GM10266 (cell line): ENCODE measurements around the gene IRX4.

Experiments used
- DNase-seq: peaks from one replicate; pipeline ENCODE4 v3.0.0; 2012; ENCODE audit errors: extremely low spot score
- TF ChIP-seq, protein P1 (sequence below): IDR thresholded peaks from 2 replicates; pipeline ENCODE4 v1.5.1; 2012; ENCODE audit warnings: mild to moderate bottlenecking, low read depth; ENCODE audit not compliant: control insufficient read depth, insufficient read depth; ENCODE audit errors: missing control alignments

IRX4 gene

DNA sequence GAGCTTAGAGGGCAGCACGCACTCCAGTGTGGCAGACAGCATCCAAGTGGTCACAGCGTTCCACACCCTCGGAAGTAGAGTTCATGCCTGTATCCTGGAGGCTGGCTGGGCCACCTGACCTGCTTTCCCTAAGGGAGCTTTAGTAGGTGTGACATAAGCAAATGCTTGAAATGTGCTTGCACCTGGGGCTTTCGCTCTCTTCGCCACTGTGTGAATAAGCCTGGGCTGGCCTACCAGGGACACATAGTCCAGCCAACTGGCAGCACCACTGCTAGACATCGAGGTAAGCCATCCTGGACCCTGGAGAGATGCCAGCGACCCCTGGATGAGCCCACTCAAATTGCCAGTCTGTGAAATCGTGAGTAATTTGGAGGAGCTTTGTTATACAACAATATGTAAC is 24.9 kb upstream of the IRX4 start:
- TF ChIP-seq, protein P1, sequence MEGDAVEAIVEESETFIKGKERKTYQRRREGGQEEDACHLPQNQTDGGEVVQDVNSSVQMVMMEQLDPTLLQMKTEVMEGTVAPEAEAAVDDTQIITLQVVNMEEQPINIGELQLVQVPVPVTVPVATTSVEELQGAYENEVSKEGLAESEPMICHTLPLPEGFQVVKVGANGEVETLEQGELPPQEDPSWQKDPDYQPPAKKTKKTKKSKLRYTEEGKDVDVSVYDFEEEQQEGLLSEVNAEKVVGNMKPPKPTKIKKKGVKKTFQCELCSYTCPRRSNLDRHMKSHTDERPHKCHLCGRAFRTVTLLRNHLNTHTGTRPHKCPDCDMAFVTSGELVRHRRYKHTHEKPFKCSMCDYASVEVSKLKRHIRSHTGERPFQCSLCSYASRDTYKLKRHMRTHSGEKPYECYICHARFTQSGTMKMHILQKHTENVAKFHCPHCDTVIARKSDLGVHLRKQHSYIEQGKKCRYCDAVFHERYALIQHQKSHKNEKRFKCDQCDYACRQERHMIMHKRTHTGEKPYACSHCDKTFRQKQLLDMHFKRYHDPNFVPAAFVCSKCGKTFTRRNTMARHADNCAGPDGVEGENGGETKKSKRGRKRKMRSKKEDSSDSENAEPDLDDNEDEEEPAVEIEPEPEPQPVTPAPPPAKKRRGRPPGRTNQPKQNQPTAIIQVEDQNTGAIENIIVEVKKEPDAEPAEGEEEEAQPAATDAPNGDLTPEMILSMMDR: no peak
- no peak for DNase-seq

- TF ChIP-seq, protein P1: no peak
- DNase-seq: no peak
These were observed 22.4 kb upstream of the IRX4 start for GRCh38 chr5:1905108-1905507.

DNA sequence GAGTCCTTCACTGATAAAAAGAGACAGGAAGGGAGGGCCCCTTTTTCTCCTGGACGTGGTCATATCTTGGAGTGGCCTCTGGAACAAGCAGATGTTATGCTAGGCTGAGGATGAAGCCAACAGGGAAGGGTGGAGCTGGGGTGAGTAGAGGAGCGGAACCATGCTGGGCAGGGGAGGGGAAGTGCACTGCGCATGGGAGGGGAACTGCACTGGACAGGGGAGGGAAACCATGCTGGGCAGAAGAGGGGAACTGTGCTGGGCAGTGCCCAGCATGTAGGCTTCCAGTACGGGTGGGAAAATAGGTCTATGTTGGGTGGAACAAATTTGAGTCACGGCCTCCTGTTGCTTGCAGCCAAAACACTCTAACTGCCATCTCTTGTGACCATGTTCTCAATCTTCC is 19.3 kb upstream of the IRX4 start:
- TF ChIP-seq, protein P1: no peak
- DNase-seq: no peak

DNA sequence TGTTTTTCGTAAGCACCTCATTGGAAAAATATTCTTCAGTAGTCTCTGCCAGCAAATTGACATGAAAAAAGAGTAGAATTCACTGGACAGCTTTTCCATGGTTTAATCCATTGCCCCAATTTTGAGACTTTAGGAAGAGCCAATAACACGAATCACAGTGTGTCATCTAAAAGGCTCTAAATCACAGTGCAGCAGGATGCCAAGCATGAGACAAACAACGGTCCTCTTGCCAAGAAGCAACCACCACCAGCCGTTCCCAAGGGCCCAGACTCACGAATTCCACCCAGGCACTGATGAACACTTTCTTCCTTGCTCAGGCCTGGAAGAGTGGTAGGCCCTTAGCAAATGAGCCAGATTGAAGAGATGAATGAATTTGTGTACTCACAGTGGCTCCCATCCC is 18.3 kb upstream of the IRX4 start:
- TF ChIP-seq, protein P1: no peak

GRCh38 chr5:1899201-1899600 is 16.5 kb upstream of the IRX4 start:
- TF ChIP-seq, protein P1: no peak
- no peak for DNase-seq

More for the DNA sequence above, 18.3 kb upstream of the IRX4 start:
- DNase-seq: no peak

DNA sequence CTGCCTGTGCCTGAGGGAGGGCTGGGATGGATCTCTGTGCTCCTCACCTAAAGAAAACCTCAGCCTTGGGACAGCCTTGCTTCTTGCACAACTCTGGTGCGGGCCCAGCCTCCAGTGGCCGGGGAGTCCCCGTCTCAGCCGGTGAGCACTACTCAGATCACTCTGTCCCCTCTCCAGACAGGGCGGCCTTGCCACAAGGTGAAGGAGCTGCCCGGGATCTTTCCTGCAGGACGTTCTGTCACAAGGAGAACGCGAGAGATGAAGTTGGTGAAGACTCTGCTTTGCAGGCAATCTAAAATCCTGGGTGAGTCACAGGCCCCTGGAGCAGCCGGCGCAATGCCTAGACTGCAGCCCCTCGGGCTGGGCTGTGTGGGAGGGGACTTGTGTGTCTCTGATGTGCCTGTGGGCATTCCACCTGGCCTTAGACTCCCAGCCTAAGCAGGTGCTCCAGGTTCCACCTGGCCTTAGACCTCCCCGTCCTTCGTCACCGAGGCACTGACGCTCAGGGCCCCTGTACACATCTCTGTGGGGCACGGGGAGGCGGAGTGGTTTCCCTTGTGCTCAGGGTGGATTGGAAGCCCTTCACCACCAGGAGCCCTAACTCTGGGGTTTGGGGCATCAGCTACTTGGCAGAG is 15.2 kb upstream of the IRX4 start:
- TF ChIP-seq, protein P1: no peak
- no peak for DNase-seq

DNA sequence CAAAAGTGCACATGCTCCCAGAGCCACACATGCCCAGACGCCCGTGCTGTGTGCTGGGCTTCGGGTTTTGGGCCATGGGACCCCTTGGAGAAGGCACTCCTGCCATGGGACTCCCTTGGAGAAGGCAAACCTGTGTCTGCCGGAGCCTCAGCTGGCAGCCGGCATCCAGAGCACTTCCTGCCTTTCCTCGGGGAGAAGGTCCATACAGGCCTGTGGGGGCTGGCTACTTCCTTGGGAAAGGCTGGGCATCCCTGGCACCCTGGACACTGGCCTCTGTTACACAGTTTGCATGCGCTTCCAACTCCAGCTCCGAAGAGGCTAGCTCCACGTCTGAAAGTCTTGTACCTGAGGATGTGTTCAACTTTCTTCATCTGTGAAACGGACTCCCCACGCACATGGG is 14.7 kb upstream of the IRX4 start:
- TF ChIP-seq, protein P1: no peak

More for the DNA sequence above, 14.7 kb upstream of the IRX4 start:
- no peak for DNase-seq
